Mesendoderm (in vitro differentiated cells): ENCODE measurements around the gene DENND5B.
"Not testable (repeated sequence)": the region's sequence is repeated elsewhere in the genome, so short reads cannot be mapped to it uniquely, and the experiment has no call there.

ENCODE experiments used
- DNase-seq: peaks from one replicate; pipeline ENCODE4 v3.0.0; 2013
- H2AK5ac ChIP-seq: 2 replicates; pipeline ENCODE4 v1.6.1; 2013; ENCODE audit warnings: low read length, inconsistent platforms
- H2BK120ac ChIP-seq: 2 replicates; pipeline ENCODE4 v1.6.1; 2013; ENCODE audit warnings: low read depth, mild to moderate bottlenecking, low read length, moderate library complexity, mixed read lengths
- H2BK15ac ChIP-seq: replicated peaks from 2 replicates; pipeline ENCODE4 v1.6.1; 2013; ENCODE audit warnings: low read depth, mild to moderate bottlenecking, moderate library complexity
- H2BK5ac ChIP-seq: 2 replicates; pipeline ENCODE4 v1.6.1; 2013; ENCODE audit warnings: low read length, inconsistent platforms
- H3K18ac ChIP-seq: 2 replicates; pipeline ENCODE4 v1.6.1; 2013; ENCODE audit warnings: mild to moderate bottlenecking, low read length, mixed read lengths
- H3K23ac ChIP-seq: one replicate; pipeline ENCODE4 v1.6.1; 2013; ENCODE audit warnings: low read length
- H3K27ac ChIP-seq: 2 replicates; pipeline ENCODE4 v1.5.1; 2013; ENCODE audit warnings: low read depth, mild to moderate bottlenecking, inconsistent platforms, low read length, moderate library complexity
- H3K27me3 ChIP-seq: 2 replicates; pipeline ENCODE4 v1.6.1; 2013; ENCODE audit warnings: low read length, control low read depth, mild to moderate bottlenecking, inconsistent platforms; ENCODE audit not compliant: insufficient read depth, poor library complexity
- H3K36me3 ChIP-seq: 2 replicates; pipeline ENCODE4 v1.6.1; 2013; ENCODE audit warnings: low read length, inconsistent platforms; ENCODE audit not compliant: control insufficient read depth, insufficient read depth
- H3K4ac ChIP-seq: one replicate; pipeline ENCODE4 v1.6.1; 2013; ENCODE audit warnings: low read depth, mild to moderate bottlenecking, low read length, moderate library complexity
- H3K4me1 ChIP-seq: 2 replicates; pipeline ENCODE4 v1.6.1; 2013; ENCODE audit warnings: low read depth, low read length, inconsistent platforms; ENCODE audit not compliant: control insufficient read depth
- H3K4me2 ChIP-seq: 2 replicates; pipeline ENCODE4 v1.6.1; 2013; ENCODE audit warnings: low read length
- H3K4me3 ChIP-seq: 2 replicates; pipeline ENCODE4 v1.5.1; 2013; ENCODE audit warnings: mild to moderate bottlenecking, low read length
- H3K56ac ChIP-seq: one replicate; pipeline ENCODE4 v1.6.1; 2013; ENCODE audit warnings: low read length
- H3K79me1 ChIP-seq: 2 replicates; pipeline ENCODE4 v1.6.1; 2013; ENCODE audit warnings: low read length, inconsistent platforms
- H3K79me2 ChIP-seq: 2 replicates; pipeline ENCODE4 v1.6.1; 2013; ENCODE audit warnings: mild to moderate bottlenecking, low read length; ENCODE audit not compliant: control insufficient read depth, insufficient read depth
- H3K9ac ChIP-seq: 2 replicates; pipeline ENCODE4 v1.6.1; 2013; ENCODE audit warnings: low read length, inconsistent platforms
- H4K5ac ChIP-seq: one replicate; pipeline ENCODE4 v1.6.1; 2013; ENCODE audit warnings: low read length
- H4K8ac ChIP-seq: one replicate; pipeline ENCODE4 v1.6.1; 2013; ENCODE audit warnings: low read depth, mild to moderate bottlenecking, control low read depth, low read length, moderate library complexity
- WGBS: extraction: QIAGEN DNeasy Blood & Tissue Kit; methylation state at CpG from one replicate; pipeline ENCODE4 v1.1.7; 2013; ENCODE audit warnings: low lambda C conversion rate, missing lambda C conversion rate; ENCODE audit not compliant: insufficient coverage; ENCODE audit errors: extremely low coverage; 5-methylcytosine and 5-hydroxymethylcytosine counted together

DENND5B gene

GRCh38 chr12:31572900-31573600 is 17.9 kb downstream of the DENND5B start:
- Histone ChIP-seq H3K27me3 (no peaks in the 10 kb centered on the region), H4K5ac (no peak overlapping the region), H2BK15ac (no peak overlapping the region), H4K8ac (no peak overlapping the region), H3K18ac (no peak overlapping the region), H3K27ac (no peak overlapping the region), H3K56ac (no peak overlapping the region), H3K4me2 (no peak overlapping the region), H3K23ac (no peak overlapping the region), H3K4me3 (no peak overlapping the region), H2AK5ac (no peak overlapping the region), H3K79me2 (no peaks in the 10 kb centered on the region), H3K4me1 (peaks cover 3% of the 10 kb centered on the region), H3K79me1 (no peaks in the 10 kb centered on the region), H3K4ac (no peak overlapping the region), H3K36me3 (no peaks in the 10 kb centered on the region), H2BK5ac (no peak overlapping the region), H3K9ac (no peak overlapping the region), H2BK120ac (no peak overlapping the region)
- DNase-seq: no peak
- no CpG with 5 or more reads among the region's 3 CpGs for WGBS

GRCh38 chr12:31570880-31571279 is 20.1 kb downstream of the DENND5B start:
- Histone ChIP-seq H3K4me2 (no peak overlapping the region), H3K4me1 (peaks cover 3% of the 10 kb centered on the region), H3K56ac (no peak overlapping the region), H2BK5ac (no peak overlapping the region), H3K4me3 (no peak overlapping the region), H3K36me3 (no peaks in the 10 kb centered on the region), H3K27me3 (no peaks in the 10 kb centered on the region), H3K79me2 (no peaks in the 10 kb centered on the region), H2BK120ac (no peak overlapping the region), H2BK15ac (no peak overlapping the region), H3K9ac (no peak overlapping the region), H4K5ac (no peak overlapping the region), H2AK5ac (no peak overlapping the region), H4K8ac (no peak overlapping the region), H3K4ac (no peak overlapping the region), H3K79me1 (no peaks in the 10 kb centered on the region), H3K23ac (no peak overlapping the region), H3K27ac (no peak overlapping the region), H3K18ac (no peak overlapping the region)
- no CpG with 5 or more reads among the region's 5 CpGs for WGBS
- peak; percentile 88 for DNase-seq

GRCh38 chr12:31569517-31569916 is 21.4 kb downstream of the DENND5B start:
- not testable (repeated sequence) for H4K5ac ChIP-seq, H2AK5ac ChIP-seq, H2BK5ac ChIP-seq, H3K79me1 ChIP-seq, H3K36me3 ChIP-seq, H3K18ac ChIP-seq, DNase-seq, H3K4me2 ChIP-seq, H3K23ac ChIP-seq, H3K56ac ChIP-seq, H3K27me3 ChIP-seq, H3K9ac ChIP-seq, H4K8ac ChIP-seq, H2BK15ac ChIP-seq, H2BK120ac ChIP-seq, H3K4me1 ChIP-seq, H3K4me3 ChIP-seq, H3K4ac ChIP-seq, H3K79me2 ChIP-seq, H3K27ac ChIP-seq
- no CpG with 5 or more reads among the region's 2 CpGs for WGBS

GRCh38 chr12:31568498-31568897 is 22.4 kb downstream of the DENND5B start:
- no peak overlapping the region for H3K9ac ChIP-seq
- H3K79me1 ChIP-seq: no peaks in the 10 kb centered on the region
- no peak overlapping the region for H3K56ac ChIP-seq
- H3K18ac ChIP-seq: no peak overlapping the region
- no peak overlapping the region for H3K27ac ChIP-seq
- no peak overlapping the region for H3K4me3 ChIP-seq
- peaks cover 3% of the 10 kb centered on the region for H3K4me1 ChIP-seq
- H2BK120ac ChIP-seq: no peak overlapping the region
- no peak overlapping the region for H2AK5ac ChIP-seq
- no peak overlapping the region for H2BK5ac ChIP-seq
- no peak overlapping the region for H2BK15ac ChIP-seq
- H3K36me3 ChIP-seq: no peaks in the 10 kb centered on the region
- H3K79me2 ChIP-seq: no peaks in the 10 kb centered on the region
- WGBS: no CpG with 5 or more reads among the region's 3 CpGs
- DNase-seq: no peak
- H3K23ac ChIP-seq: no peak overlapping the region
- H4K5ac ChIP-seq: no peak overlapping the region
- H3K27me3 ChIP-seq: no peaks in the 10 kb centered on the region
- no peak overlapping the region for H4K8ac ChIP-seq
- H3K4ac ChIP-seq: no peak overlapping the region
- no peak overlapping the region for H3K4me2 ChIP-seq

GRCh38 chr12:31567029-31567428 is 23.9 kb downstream of the DENND5B start:
- Histone ChIP-seq H3K27me3 (no peaks in the 10 kb centered on the region), H4K5ac (no peak overlapping the region), H3K18ac (no peak overlapping the region), H3K56ac (no peak overlapping the region), H2BK5ac (no peak overlapping the region), H3K4me2 (no peak overlapping the region), H3K36me3 (no peaks in the 10 kb centered on the region), H2BK15ac (no peak overlapping the region), H3K27ac (no peak overlapping the region), H3K79me2 (no peaks in the 10 kb centered on the region), H4K8ac (no peak overlapping the region), H3K4me1 (peaks cover 3% of the 10 kb centered on the region), H3K4ac (no peak overlapping the region), H3K23ac (no peak overlapping the region), H2AK5ac (no peak overlapping the region), H3K79me1 (no peaks in the 10 kb centered on the region), H3K9ac (no peak overlapping the region), H2BK120ac (no peak overlapping the region), H3K4me3 (no peak overlapping the region)
- DNase-seq: no peak
- WGBS: 100% methylated on average over 1 of the region's 2 CpGs

- Histone ChIP-seq H3K18ac (no peak overlapping the region), H3K27ac (no peak overlapping the region), H3K23ac (no peak overlapping the region), H4K8ac (no peak overlapping the region), H4K5ac (no peak overlapping the region), H3K36me3 (no peaks in the 10 kb centered on the region), H3K4me3 (no peak overlapping the region), H3K9ac (no peak overlapping the region), H3K4me1 (peaks cover 3% of the 10 kb centered on the region), H3K79me2 (no peaks in the 10 kb centered on the region), H2AK5ac (no peak overlapping the region), H3K27me3 (no peaks in the 10 kb centered on the region), H3K4ac (no peak overlapping the region), H2BK15ac (no peak overlapping the region), H2BK120ac (no peak overlapping the region), H3K79me1 (no peaks in the 10 kb centered on the region), H3K56ac (no peak overlapping the region), H3K4me2 (no peak overlapping the region), H2BK5ac (no peak overlapping the region)
- DNase-seq: no peak
- WGBS: no CpG with 5 or more reads among the region's 2 CpGs
These were observed 24.4 kb downstream of the DENND5B start for GRCh38 chr12:31566547-31566946.
